Esophagus muscularis mucosa (tissue), 4 donors: ENCODE results near the gene HSD17B1.

Experiments
- EP300 ChIP-seq: sonication (generic); formaldehyde crosslinking; IDR thresholded peaks from one replicate; pipeline ENCODE4 v1.6.1; 2017; ENCODE audit warnings: antibody characterized with exemption
- POLR2A ChIP-seq: fragments of 450-650 bp; IDR thresholded peaks from one replicate; pipeline ENCODE4 v1.6.1; 2017; ENCODE audit warnings: antibody characterized with exemption, moderate library complexity, mild to moderate bottlenecking, low read depth
- POLR2AphosphoS5 ChIP-seq, 2 donors: sonication (generic); formaldehyde crosslinking; IDR thresholded peaks; one replicate each; pipeline ENCODE4 v1.6.1; 2017; ENCODE audit warnings: antibody characterized with exemption in 2 of 2
- TF ChIP-seq, protein P1 (sequence below), 3 experiments: fragments of 200-600 bp in 2 of 3; fragments of 450-650 bp in 1 of 3; sonication (generic) in 2 of 3; IDR thresholded peaks; one replicate each; pipeline ENCODE4 v1.5.1; 2017 to 2019; ENCODE audit warnings: antibody characterized with exemption in 3 of 3, mild to moderate bottlenecking in 2 of 3, moderate library complexity in 1 of 3

DNA sequence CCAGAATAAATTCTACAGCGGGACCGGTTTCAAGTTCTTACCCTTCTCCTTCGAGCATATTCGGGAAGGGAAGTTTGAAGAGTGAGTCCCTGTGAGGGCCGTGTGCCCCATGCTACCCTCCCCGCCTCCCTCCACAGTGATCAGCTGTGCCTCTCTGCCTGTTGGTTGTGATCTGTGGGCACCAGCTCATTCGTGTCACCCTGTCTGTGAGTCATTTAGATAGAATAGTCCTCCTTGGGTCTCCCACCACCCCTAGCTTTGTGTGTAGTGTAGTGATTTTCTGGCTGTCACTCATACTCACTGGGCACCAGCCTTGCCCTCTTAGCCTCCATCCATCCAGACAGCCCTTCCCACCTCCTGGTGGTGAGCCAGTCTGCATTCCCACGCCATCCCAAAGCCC, 31.7 kb upstream of the HSD17B1 start:
- TF ChIP-seq, protein P1, sequence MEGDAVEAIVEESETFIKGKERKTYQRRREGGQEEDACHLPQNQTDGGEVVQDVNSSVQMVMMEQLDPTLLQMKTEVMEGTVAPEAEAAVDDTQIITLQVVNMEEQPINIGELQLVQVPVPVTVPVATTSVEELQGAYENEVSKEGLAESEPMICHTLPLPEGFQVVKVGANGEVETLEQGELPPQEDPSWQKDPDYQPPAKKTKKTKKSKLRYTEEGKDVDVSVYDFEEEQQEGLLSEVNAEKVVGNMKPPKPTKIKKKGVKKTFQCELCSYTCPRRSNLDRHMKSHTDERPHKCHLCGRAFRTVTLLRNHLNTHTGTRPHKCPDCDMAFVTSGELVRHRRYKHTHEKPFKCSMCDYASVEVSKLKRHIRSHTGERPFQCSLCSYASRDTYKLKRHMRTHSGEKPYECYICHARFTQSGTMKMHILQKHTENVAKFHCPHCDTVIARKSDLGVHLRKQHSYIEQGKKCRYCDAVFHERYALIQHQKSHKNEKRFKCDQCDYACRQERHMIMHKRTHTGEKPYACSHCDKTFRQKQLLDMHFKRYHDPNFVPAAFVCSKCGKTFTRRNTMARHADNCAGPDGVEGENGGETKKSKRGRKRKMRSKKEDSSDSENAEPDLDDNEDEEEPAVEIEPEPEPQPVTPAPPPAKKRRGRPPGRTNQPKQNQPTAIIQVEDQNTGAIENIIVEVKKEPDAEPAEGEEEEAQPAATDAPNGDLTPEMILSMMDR (IDR thresholded peaks at IDR 0.05): no peak
- no peak for TF ChIP-seq POLR2A
- TF ChIP-seq POLR2AphosphoS5 (IDR thresholded peaks at IDR 0.05): no peak
- no peak for TF ChIP-seq EP300
